ENCODE measurements around the gene NANS.
"Not testable (repeated sequence)": the region's sequence is repeated elsewhere in the genome, so short reads cannot be mapped to it uniquely, and the experiment has no call there.

The NANS gene

DNA sequence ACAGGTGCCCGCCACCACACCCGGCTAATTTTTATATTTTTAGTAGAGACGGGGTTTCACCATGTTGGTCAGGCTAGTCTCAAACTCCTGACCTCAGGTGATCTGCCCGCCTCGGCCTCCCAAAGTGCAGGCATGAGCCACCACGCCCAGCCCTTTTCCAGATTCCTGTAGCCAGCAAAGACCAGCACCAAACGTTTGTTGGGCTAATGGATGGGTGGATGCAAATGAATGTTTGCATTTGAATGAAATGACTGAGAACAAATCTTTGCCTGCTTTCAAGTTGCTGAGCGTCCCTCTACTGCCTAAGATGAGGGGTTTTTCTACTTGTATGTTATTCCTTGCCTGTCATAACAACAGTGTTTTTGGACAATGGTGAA lies 20.0 kb downstream of the NANS start:
- not testable (repeated sequence) for H3K9me3 ChIP-seq (ENCODE audit: control insufficient read depth, insufficient read depth, low read length); H3K27ac ChIP-seq (ENCODE audit: low read length); H3K4me1 ChIP-seq (ENCODE audit: control insufficient read depth, insufficient read depth, low read length); DNase-seq (ENCODE audit: low read depth, low spot score); H3K36me3 ChIP-seq (ENCODE audit: control insufficient read depth, insufficient read depth, low read length); H3K27me3 ChIP-seq (ENCODE audit: control insufficient read depth, insufficient read depth, low read length); H3K4me3 ChIP-seq (ENCODE audit: low read length)
- WGBS (ENCODE audit: insufficient coverage, insufficient read length), result no CpG with 5 or more reads among the region's 8 CpGs

DNA sequence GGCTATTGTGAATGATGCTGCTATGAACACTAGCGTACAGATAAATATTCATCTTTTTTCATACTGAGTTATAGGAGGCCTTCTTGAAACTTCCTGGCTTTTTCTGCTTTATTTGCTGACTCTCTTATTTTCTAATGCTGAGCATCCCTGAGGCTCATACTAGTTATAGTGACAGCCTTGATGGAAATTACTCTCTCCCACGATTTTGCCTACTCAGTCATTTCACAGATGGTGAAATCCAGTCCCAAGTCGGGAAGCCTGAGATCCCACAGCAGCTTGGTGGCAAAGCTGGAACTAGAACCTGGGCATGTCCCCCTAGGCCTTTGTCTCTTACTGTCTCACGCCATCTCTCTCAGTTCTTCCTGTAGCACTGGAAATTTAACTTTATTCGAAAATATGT lies 22.4 kb downstream of the NANS start:
- no CpG with 5 or more reads among the region's 5 CpGs for WGBS (ENCODE audit: insufficient coverage, insufficient read length)
- Histone ChIP-seq H3K4me3 (ENCODE audit: low read length) (no peak overlapping the region), H3K4me1 (ENCODE audit: control insufficient read depth, insufficient read depth, low read length) (no peaks in the 10 kb centered on the region; the same call in 1 of the 2 replicates), H3K27me3 (ENCODE audit: control insufficient read depth, insufficient read depth, low read length) (no peaks in the 10 kb centered on the region), H3K9me3 (ENCODE audit: control insufficient read depth, insufficient read depth, low read length) (no peaks in the 10 kb centered on the region), H3K27ac (ENCODE audit: low read length) (no peak overlapping the region), H3K36me3 (ENCODE audit: control insufficient read depth, insufficient read depth, low read length) (peaks cover 15% of the 10 kb centered on the region)
- DNase-seq (ENCODE audit: low read depth, low spot score), result no peak

GRCh38 chr9:98080326-98080725 lies 23.8 kb downstream of the NANS start:
- no peaks in the 10 kb centered on the region for H3K9me3 ChIP-seq (ENCODE audit: control insufficient read depth, insufficient read depth, low read length)
- no peak overlapping the region for H3K4me3 ChIP-seq (ENCODE audit: low read length)
- 100% methylated on average over 1 of the region's 1 CpG for WGBS (ENCODE audit: insufficient coverage, insufficient read length)
- no peaks in the 10 kb centered on the region for H3K27me3 ChIP-seq (ENCODE audit: control insufficient read depth, insufficient read depth, low read length)
- no peaks in the 10 kb centered on the region for H3K4me1 ChIP-seq (ENCODE audit: control insufficient read depth, insufficient read depth, low read length)
- no peak for DNase-seq (ENCODE audit: low read depth, low spot score)
- no peak overlapping the region for H3K27ac ChIP-seq (ENCODE audit: low read length)
- H3K36me3 ChIP-seq (ENCODE audit: control insufficient read depth, insufficient read depth, low read length), result peaks cover 15% of the 10 kb centered on the region

- H3K4me3 ChIP-seq (ENCODE audit: low read length), result no peak overlapping the region
- H3K4me1 ChIP-seq (ENCODE audit: control insufficient read depth, insufficient read depth, low read length), result no peaks in the 10 kb centered on the region; the same call in 1 of the 2 replicates
- H3K9me3 ChIP-seq (ENCODE audit: control insufficient read depth, insufficient read depth, low read length), result no peaks in the 10 kb centered on the region
- peaks cover 15% of the 10 kb centered on the region for H3K36me3 ChIP-seq (ENCODE audit: control insufficient read depth, insufficient read depth, low read length)
- H3K27ac ChIP-seq (ENCODE audit: low read length), result no peak overlapping the region
- WGBS (ENCODE audit: insufficient coverage, insufficient read length), result no CpG with 5 or more reads among the region's 12 CpGs
- DNase-seq (ENCODE audit: low read depth, low spot score), result no peak
- no peaks in the 10 kb centered on the region for H3K27me3 ChIP-seq (ENCODE audit: control insufficient read depth, insufficient read depth, low read length)
Measured at GRCh38 chr9:98080780-98081179, 24.2 kb downstream of the NANS start.

GRCh38 chr9:98081477-98082219 lies 25.1 kb downstream of the NANS start:
- no peak overlapping the region for H3K27ac ChIP-seq (ENCODE audit: low read length)
- H3K27me3 ChIP-seq (ENCODE audit: control insufficient read depth, insufficient read depth, low read length), result no peaks in the 10 kb centered on the region
- no peak overlapping the region for H3K4me3 ChIP-seq (ENCODE audit: low read length)
- no peaks in the 10 kb centered on the region for H3K9me3 ChIP-seq (ENCODE audit: control insufficient read depth, insufficient read depth, low read length)
- no peak for DNase-seq (ENCODE audit: low read depth, low spot score)
- peaks cover 1% of the 10 kb centered on the region; the same call in 1 of the 2 replicates for H3K4me1 ChIP-seq (ENCODE audit: control insufficient read depth, insufficient read depth, low read length)
- WGBS (ENCODE audit: insufficient coverage, insufficient read length), result no CpG with 5 or more reads among the region's 6 CpGs
- peaks cover 15% of the 10 kb centered on the region for H3K36me3 ChIP-seq (ENCODE audit: control insufficient read depth, insufficient read depth, low read length)

GRCh38 chr9:98083061-98083501 lies 26.5 kb downstream of the NANS start:
- no peak for DNase-seq (ENCODE audit: low read depth, low spot score)
- Histone ChIP-seq H3K4me3 (ENCODE audit: low read length) (no peak overlapping the region), H3K27me3 (ENCODE audit: control insufficient read depth, insufficient read depth, low read length) (no peaks in the 10 kb centered on the region), H3K4me1 (ENCODE audit: control insufficient read depth, insufficient read depth, low read length) (peaks cover 4% of the 10 kb centered on the region), H3K36me3 (ENCODE audit: control insufficient read depth, insufficient read depth, low read length) (peaks cover 15% of the 10 kb centered on the region), H3K9me3 (ENCODE audit: control insufficient read depth, insufficient read depth, low read length) (no peaks in the 10 kb centered on the region), H3K27ac (ENCODE audit: low read length) (no peak overlapping the region)
- no CpG with 5 or more reads among the region's 2 CpGs for WGBS (ENCODE audit: insufficient coverage, insufficient read length)

DNA sequence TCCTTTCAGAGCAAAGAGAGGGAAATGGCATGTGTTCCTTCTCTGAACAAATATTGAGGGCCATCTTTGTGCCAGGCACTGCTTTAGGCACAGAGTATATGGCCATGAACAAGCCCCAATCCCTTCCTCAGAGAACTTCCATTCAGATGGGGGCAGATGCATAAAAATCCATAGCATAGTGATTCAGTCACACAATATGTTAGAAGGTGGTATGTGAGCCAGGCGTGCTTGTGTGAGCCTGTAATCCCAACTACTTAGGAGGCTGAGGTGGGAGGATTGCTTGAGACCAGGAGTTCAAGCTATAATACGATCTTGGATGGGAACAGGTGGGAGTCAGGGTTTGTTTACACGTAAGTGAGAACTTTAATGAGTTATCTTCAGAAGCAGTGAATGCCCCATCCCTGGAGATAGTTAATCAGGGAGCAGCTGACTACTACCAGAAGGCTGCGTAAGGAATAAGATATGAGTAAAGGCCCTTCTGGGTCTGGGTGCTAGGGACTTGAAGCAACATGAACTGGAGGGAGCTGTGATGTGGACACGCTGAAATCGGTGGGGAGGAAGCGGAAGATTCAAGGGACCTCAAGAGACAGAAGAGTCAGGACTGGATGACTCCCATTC lies 27.1 kb downstream of the NANS start:
- WGBS (ENCODE audit: insufficient coverage, insufficient read length), result no CpG with 5 or more reads among the region's 7 CpGs
- H3K9me3 ChIP-seq (ENCODE audit: control insufficient read depth, insufficient read depth, low read length), result no peaks in the 10 kb centered on the region
- H3K4me3 ChIP-seq (ENCODE audit: low read length), result no peak overlapping the region
- H3K36me3 ChIP-seq (ENCODE audit: control insufficient read depth, insufficient read depth, low read length), result peaks cover 15% of the 10 kb centered on the region
- no peak for DNase-seq (ENCODE audit: low read depth, low spot score)
- H3K4me1 ChIP-seq (ENCODE audit: control insufficient read depth, insufficient read depth, low read length), result peaks cover 4% of the 10 kb centered on the region
- no peak overlapping the region for H3K27ac ChIP-seq (ENCODE audit: low read length)
- H3K27me3 ChIP-seq (ENCODE audit: control insufficient read depth, insufficient read depth, low read length), result no peaks in the 10 kb centered on the region

GRCh38 chr9:98084396-98084795 lies 27.9 kb downstream of the NANS start:
- WGBS (ENCODE audit: insufficient coverage, insufficient read length), result no CpG with 5 or more reads among the region's 3 CpGs
- peaks cover 15% of the 10 kb centered on the region for H3K36me3 ChIP-seq (ENCODE audit: control insufficient read depth, insufficient read depth, low read length)

DNA sequence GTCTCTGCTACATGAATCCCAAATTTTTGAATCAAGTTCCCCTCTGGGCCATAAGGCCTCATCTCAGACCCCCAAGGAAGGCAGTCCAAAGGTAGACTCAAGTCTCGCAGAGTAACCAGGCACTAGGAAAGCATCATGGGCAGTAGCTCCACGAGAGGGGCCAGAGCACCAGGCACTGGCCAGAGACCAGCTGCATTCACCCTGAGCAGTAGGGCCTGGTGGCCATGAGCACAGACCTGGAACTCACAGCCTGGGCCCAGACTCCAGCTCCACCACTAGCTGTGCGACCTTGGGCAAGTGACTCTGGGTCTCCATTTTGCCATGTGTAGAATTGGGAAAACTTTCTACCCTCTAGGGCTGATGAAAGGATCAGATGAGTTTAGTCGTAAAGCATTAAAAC lies 28.5 kb downstream of the NANS start:
- peaks cover 4% of the 10 kb centered on the region for H3K4me1 ChIP-seq (ENCODE audit: control insufficient read depth, insufficient read depth, low read length)
- peaks cover 12% of the 10 kb centered on the region for H3K36me3 ChIP-seq (ENCODE audit: control insufficient read depth, insufficient read depth, low read length)
- H3K4me3 ChIP-seq (ENCODE audit: low read length), result no peak overlapping the region
- H3K27me3 ChIP-seq (ENCODE audit: control insufficient read depth, insufficient read depth, low read length), result no peaks in the 10 kb centered on the region
- no peak overlapping the region for H3K27ac ChIP-seq (ENCODE audit: low read length)
- WGBS (ENCODE audit: insufficient coverage, insufficient read length), result no CpG with 5 or more reads among the region's 4 CpGs
- no peak for DNase-seq (ENCODE audit: low read depth, low spot score)
- no peaks in the 10 kb centered on the region for H3K9me3 ChIP-seq (ENCODE audit: control insufficient read depth, insufficient read depth, low read length)

More at GRCh38 chr9:98084396-98084795, 27.9 kb downstream of the NANS start:
- no peak overlapping the region for H3K4me3 ChIP-seq (ENCODE audit: low read length)
- no peak for DNase-seq (ENCODE audit: low read depth, low spot score)
- H3K9me3 ChIP-seq (ENCODE audit: control insufficient read depth, insufficient read depth, low read length), result no peaks in the 10 kb centered on the region
- H3K27ac ChIP-seq (ENCODE audit: low read length), result no peak overlapping the region
- peaks cover 4% of the 10 kb centered on the region for H3K4me1 ChIP-seq (ENCODE audit: control insufficient read depth, insufficient read depth, low read length)
- no peaks in the 10 kb centered on the region for H3K27me3 ChIP-seq (ENCODE audit: control insufficient read depth, insufficient read depth, low read length)

- H3K36me3 ChIP-seq (ENCODE audit: control insufficient read depth, insufficient read depth, low read length), result peaks cover 10% of the 10 kb centered on the region
Measured at GRCh38 chr9:98085944-98086343, 29.4 kb downstream of the NANS start.

More at GRCh38 chr9:98085944-98086343, 29.4 kb downstream of the NANS start:
- Histone ChIP-seq H3K4me3 (ENCODE audit: low read length) (no peak overlapping the region), H3K27me3 (ENCODE audit: control insufficient read depth, insufficient read depth, low read length) (no peaks in the 10 kb centered on the region), H3K9me3 (ENCODE audit: control insufficient read depth, insufficient read depth, low read length) (no peaks in the 10 kb centered on the region), H3K4me1 (ENCODE audit: control insufficient read depth, insufficient read depth, low read length) (peaks cover 4% of the 10 kb centered on the region), H3K27ac (ENCODE audit: low read length) (no peak overlapping the region)
- DNase-seq (ENCODE audit: low read depth, low spot score), result no peak
- no CpG with 5 or more reads among the region's 7 CpGs for WGBS (ENCODE audit: insufficient coverage, insufficient read length)
